ENCODE data around the gene WDR82. TPM values are rescaled to one million over a fixed set of nuclear protein-coding genes. Genes with fewer than 3 reads are reported as not detected.

The WDR82 gene
- total and polyA plus RNA-seq, 7 donors, result 22.2 to 54.9 (median 46.8) TPM

DNA sequence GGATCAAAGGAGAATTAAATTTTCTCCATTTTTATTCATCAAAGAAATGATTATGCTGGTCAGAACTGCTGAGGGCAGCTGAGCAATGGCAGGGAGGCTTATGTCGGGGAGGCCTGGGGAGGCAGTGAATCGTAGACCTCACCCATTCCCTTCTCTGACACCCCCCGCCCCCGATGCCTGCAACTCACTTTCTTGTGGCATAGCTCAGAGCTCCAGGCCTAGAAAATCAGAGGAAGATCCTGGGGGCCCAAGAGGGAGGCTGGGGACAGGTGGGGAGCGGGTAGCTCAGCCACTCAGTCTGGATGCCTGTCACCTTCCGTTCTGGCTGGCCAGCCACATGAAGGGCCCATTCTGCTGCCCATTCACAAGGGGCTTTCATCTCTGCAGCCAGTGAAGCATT, 36.6 kb upstream of the WDR82 start:
- DNase-seq, result no peak
- H3K36me3 ChIP-seq, result no peaks in the 10 kb centered on the region
- intact Hi-C loops (cut with DNase I), result no loop called here
- H3K27me3 ChIP-seq, result no peaks in the 10 kb centered on the region
- peaks cover 0 to 18% (median 11%) of the 10 kb centered on the region in 4 donors for H3K4me1 ChIP-seq
- TF ChIP-seq POLR2AphosphoS5 (IDR thresholded peaks at IDR 0.05) (no peak), POLR2A (IDR thresholded peaks at IDR 0.05) (no peak)
- H3K9me3 ChIP-seq, result no peaks in the 10 kb centered on the region
- 91 to 94% methylated on average over 6 of the region's 6 CpGs for WGBS, 2 donors
- H3K4me3 ChIP-seq, result no peak overlapping the region
- H3K27ac ChIP-seq, result no peak overlapping the region

DNA sequence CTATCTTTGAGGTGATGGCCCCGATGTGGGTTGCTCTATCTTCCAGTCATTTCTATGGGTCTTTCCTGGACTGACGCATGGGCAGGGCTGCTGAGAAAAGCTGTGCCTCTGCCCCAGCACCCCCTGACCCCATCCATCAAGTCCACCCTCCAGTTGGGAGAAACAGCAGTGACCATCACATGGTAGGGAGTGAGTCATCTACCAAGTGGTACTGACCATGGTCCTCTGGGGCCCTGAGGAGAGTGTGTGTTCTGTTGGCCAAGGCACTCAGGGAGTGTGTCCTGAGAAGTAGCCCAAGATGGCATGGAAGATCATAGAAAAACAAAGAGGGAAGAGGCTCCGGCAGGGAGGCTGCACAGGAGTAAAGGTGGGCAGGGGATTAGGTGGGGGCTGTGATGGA, 36.0 kb upstream of the WDR82 start:
- 96% methylated on average over 3 of the region's 3 CpGs for WGBS, 2 donors
- DNase-seq, result no peak
- TF ChIP-seq, protein P1, sequence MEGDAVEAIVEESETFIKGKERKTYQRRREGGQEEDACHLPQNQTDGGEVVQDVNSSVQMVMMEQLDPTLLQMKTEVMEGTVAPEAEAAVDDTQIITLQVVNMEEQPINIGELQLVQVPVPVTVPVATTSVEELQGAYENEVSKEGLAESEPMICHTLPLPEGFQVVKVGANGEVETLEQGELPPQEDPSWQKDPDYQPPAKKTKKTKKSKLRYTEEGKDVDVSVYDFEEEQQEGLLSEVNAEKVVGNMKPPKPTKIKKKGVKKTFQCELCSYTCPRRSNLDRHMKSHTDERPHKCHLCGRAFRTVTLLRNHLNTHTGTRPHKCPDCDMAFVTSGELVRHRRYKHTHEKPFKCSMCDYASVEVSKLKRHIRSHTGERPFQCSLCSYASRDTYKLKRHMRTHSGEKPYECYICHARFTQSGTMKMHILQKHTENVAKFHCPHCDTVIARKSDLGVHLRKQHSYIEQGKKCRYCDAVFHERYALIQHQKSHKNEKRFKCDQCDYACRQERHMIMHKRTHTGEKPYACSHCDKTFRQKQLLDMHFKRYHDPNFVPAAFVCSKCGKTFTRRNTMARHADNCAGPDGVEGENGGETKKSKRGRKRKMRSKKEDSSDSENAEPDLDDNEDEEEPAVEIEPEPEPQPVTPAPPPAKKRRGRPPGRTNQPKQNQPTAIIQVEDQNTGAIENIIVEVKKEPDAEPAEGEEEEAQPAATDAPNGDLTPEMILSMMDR (IDR thresholded peaks at IDR 0.05), result no peak
- TF ChIP-seq POLR2A (IDR thresholded peaks at IDR 0.05), result no peak
- no peak for TF ChIP-seq EP300 (IDR thresholded peaks at IDR 0.05)
- TF ChIP-seq POLR2AphosphoS5 (IDR thresholded peaks at IDR 0.05), result no peak
- no peak overlapping the region for H3K27ac ChIP-seq
- no peaks in the 10 kb centered on the region for H3K9me3 ChIP-seq
- intact Hi-C loops (cut with DNase I), result no loop called here
- H3K4me3 ChIP-seq, result no peak overlapping the region
- H3K4me1 ChIP-seq, result peaks cover 0 to 18% (median 11%) of the 10 kb centered on the region in 4 donors
- H3K36me3 ChIP-seq, result no peaks in the 10 kb centered on the region
- no peaks in the 10 kb centered on the region for H3K27me3 ChIP-seq

DNA sequence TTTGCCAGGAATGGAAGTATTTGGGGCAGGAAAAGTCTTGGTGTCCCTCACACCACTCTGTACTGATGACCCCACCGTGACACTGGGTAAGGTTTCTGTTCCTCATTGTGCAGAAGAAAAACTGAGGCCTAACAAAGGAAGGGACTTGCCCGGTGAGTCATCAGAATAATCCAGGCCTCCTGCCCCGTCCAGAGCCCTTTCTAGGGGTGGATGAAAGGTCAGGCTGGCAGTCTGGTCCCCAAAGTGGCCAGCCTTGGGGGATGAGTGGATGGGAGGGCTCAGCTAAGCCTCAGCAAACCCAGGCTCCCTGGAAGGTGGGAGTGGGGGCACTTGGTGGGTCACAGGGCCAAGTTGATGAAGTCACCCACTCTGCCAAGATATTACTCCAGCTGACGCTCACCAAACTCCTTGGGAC, 35.3 kb upstream of the WDR82 start:
- TF ChIP-seq POLR2A (IDR thresholded peaks at IDR 0.05) (no peak), EP300 (IDR thresholded peaks at IDR 0.05) (no peak), POLR2AphosphoS5 (IDR thresholded peaks at IDR 0.05) (peak in 1 of 4 donors; percentile 22)
- TF ChIP-seq, protein P1 (IDR thresholded peaks at IDR 0.05), result no peak
- no peak overlapping the region for H3K4me3 ChIP-seq
- intact Hi-C loops (cut with DNase I), result no loop called here
- WGBS, 2 donors, result 50 to 65% methylated on average over 4 of the region's 4 CpGs
- H3K36me3 ChIP-seq, result no peaks in the 10 kb centered on the region
- H3K4me1 ChIP-seq, result peaks cover 0 to 18% (median 11%) of the 10 kb centered on the region in 4 donors
- H3K9me3 ChIP-seq, result no peaks in the 10 kb centered on the region
- no peaks in the 10 kb centered on the region for H3K27me3 ChIP-seq
- DNase-seq, result no peak
- H3K27ac ChIP-seq, result peak overlapping the region in 3 of 4 donors; percentile 27 to 49 (median 27)

DNA sequence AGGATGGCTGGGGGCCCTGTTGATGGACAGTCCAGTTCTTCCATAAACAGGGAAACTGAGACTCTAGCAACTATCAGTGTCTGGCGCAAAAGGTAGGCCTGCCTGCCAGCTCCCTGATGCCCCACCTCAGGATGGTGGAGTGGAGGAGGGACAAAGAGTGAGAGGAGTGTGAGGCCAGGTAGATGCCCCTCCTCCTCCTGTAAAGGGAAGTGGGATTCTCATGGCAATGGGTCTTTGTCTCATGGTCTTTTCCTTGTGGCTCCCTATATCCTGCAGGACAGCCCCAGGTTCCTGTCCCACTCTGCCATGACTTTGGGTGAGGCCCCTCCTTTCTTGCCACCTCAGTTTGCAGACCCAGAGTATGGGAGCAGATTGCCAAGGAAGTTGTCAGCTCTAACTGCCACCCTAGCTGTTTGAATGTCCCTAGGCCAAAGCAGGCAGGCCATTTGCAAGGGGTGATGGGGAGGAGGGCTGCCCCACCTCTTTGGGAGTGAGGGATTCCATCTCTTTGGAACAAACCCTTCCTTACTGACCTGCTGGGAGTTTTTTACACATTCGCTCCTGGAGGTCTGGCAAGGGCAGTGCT, 34.8 kb upstream of the WDR82 start:
- no peak for DNase-seq
- Histone ChIP-seq H3K4me1 (peaks cover 0 to 17% (median 11%) of the 10 kb centered on the region in 4 donors), H3K27me3 (no peaks in the 10 kb centered on the region), H3K36me3 (no peaks in the 10 kb centered on the region), H3K9me3 (no peaks in the 10 kb centered on the region), H3K27ac (peak overlapping the region in 3 of 4 donors; percentile 27 to 49 (median 34)), H3K4me3 (no peak overlapping the region)
- 94 to 95% methylated on average over 2 of the region's 2 CpGs for WGBS, 2 donors
- TF ChIP-seq, protein P1 (IDR thresholded peaks at IDR 0.05), result no peak
- TF ChIP-seq EP300 (IDR thresholded peaks at IDR 0.05) (no peak), POLR2A (IDR thresholded peaks at IDR 0.05) (no peak), POLR2AphosphoS5 (IDR thresholded peaks at IDR 0.05) (no peak)
- intact Hi-C loops (cut with DNase I), result no loop called here

DNA sequence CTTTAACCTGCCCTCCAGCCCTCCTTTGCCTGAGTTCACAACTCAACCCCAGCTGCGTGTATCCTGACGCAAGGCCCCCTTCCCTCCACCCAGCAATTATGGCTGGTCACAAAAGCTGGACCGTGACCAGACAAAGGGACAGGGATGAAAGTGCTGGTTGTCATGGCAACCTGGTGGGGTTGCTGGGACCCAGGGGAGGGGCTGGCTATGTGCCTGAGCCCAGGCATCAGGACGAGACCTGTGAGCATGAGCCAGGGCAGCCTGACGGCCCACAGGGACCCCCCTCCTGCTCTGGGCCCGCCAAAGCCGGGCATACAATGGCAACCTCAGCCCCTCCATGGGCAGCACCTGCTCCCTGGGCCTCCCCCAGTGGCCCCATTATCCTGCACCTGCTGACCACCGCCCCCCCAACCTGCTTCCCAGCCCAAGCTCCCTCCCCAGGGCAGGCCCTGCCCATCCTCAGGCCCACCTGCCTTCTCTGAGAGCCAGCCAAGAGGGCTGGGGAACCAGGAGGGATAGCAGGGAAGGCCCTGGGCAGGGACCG, 33.2 kb upstream of the WDR82 start:
- Histone ChIP-seq H3K27me3 (no peaks in the 10 kb centered on the region), H3K9me3 (no peaks in the 10 kb centered on the region), H3K4me1 (peaks cover 0 to 5% (median 0%) of the 10 kb centered on the region in 4 donors), H3K36me3 (no peaks in the 10 kb centered on the region), H3K27ac (no peak overlapping the region), H3K4me3 (no peak overlapping the region)
- DNase-seq, result no peak
- no peak for TF ChIP-seq EP300 (IDR thresholded peaks at IDR 0.05)
- TF ChIP-seq, protein P1 (IDR thresholded peaks at IDR 0.05), result no peak
- TF ChIP-seq POLR2A (IDR thresholded peaks at IDR 0.05), result no peak
- TF ChIP-seq POLR2AphosphoS5 (IDR thresholded peaks at IDR 0.05), result no peak
- WGBS, 2 donors, result 93 to 94% methylated on average over 9 of the region's 9 CpGs
- intact Hi-C loops (cut with DNase I), result no loop called here
